HepG2 (cell line): ENCODE data around the gene CCDC82. TPM values are rescaled to one million over a fixed set of nuclear protein-coding genes. Genes with fewer than 3 reads are reported as not detected.

Experiments
- EHMT2 ChIP-seq: fragments of 200-600 bp; sonication (generic); IDR thresholded peaks from 2 replicates; pipeline ENCODE4 v1.7.0; 2017; ENCODE audit warnings: antibody characterized with exemption, low read depth, low read length, borderline replicate concordance
- ETV5 ChIP-seq: IDR thresholded peaks from 2 replicates; pipeline ENCODE4 v1.6.1; 2018; ENCODE audit warnings: missing biosample characterization, missing genetic modification reagents, inconsistent platforms, borderline replicate concordance
- FOXP4 ChIP-seq: sonication (generic); formaldehyde crosslinking; IDR thresholded peaks from 2 replicates; pipeline ENCODE4 v1.4.0; 2020; ENCODE audit warnings: missing genetic modification reagents
- HDAC2 ChIP-seq: sonication (generic); formaldehyde crosslinking; IDR thresholded peaks from 2 replicates; pipeline ENCODE4 v1.4.0; 2020; ENCODE audit warnings: missing genetic modification reagents
- IKZF5 ChIP-seq: IDR thresholded peaks from 2 replicates; pipeline ENCODE4 v1.6.1; 2018; ENCODE audit warnings: missing genetic modification reagents, mild to moderate bottlenecking, missing compliant biosample characterization
- KAT7 ChIP-seq: IDR thresholded peaks from 2 replicates; pipeline ENCODE4 v1.6.1; 2018; ENCODE audit warnings: borderline replicate concordance, missing compliant biosample characterization
- KLF6 ChIP-seq: IDR thresholded peaks from 2 replicates; pipeline ENCODE4 v1.8.0; 2016; ENCODE audit warnings: missing biosample characterization, missing genetic modification reagents
- MAFF ChIP-seq: IDR thresholded peaks from 2 replicates; pipeline ENCODE4 v1.6.1; 2011; ENCODE audit warnings: low read depth, low read length, improper control_type of control experiment
- NR2F2 ChIP-seq: IDR thresholded peaks from 2 replicates; pipeline ENCODE4 v1.6.1; 2012; ENCODE audit warnings: low read depth, inconsistent platforms, borderline replicate concordance
- PHF21A ChIP-seq: sonication (generic); formaldehyde crosslinking; IDR thresholded peaks from 2 replicates; pipeline ENCODE4 v1.5.0; 2020; ENCODE audit warnings: mild to moderate bottlenecking, missing genetic modification reagents
- TGIF2 ChIP-seq: IDR thresholded peaks from 2 replicates; pipeline ENCODE4 v1.6.1; 2016; ENCODE audit warnings: control low read depth, missing compliant biosample characterization
- THAP8 ChIP-seq: sonication (generic); formaldehyde crosslinking; IDR thresholded peaks from 2 replicates; pipeline ENCODE4 v1.5.1; 2020; ENCODE audit warnings: missing genetic modification reagents, mild to moderate bottlenecking, borderline replicate concordance
- ZBTB38 ChIP-seq: sonication (generic); formaldehyde crosslinking; IDR thresholded peaks from 2 replicates; pipeline ENCODE4 v1.5.1; 2020; ENCODE audit warnings: mild to moderate bottlenecking, missing genetic modification reagents
- ZBTB49 ChIP-seq: sonication (generic); formaldehyde crosslinking; IDR thresholded peaks from 2 replicates; pipeline ENCODE4 v1.4.0; 2020; ENCODE audit warnings: missing genetic modification reagents, borderline replicate concordance
- ZFP82 ChIP-seq: sonication (generic); formaldehyde crosslinking; IDR thresholded peaks from 2 replicates; pipeline ENCODE4 v1.5.1; 2020; ENCODE audit warnings: mild to moderate bottlenecking, missing genetic modification reagents, borderline replicate concordance
- ZFX ChIP-seq: sonication (generic); formaldehyde crosslinking; IDR thresholded peaks from 2 replicates; pipeline ENCODE4 v1.4.0; 2020; ENCODE audit warnings: mild to moderate bottlenecking, low read depth, missing genetic modification reagents, moderate library complexity
- ZNF274 ChIP-seq: sonication (generic); formaldehyde crosslinking; IDR thresholded peaks from 2 replicates; pipeline ENCODE4 v1.5.1; 2020; ENCODE audit warnings: mild to moderate bottlenecking, missing genetic modification reagents
- ZNF639 ChIP-seq: conservative IDR thresholded peaks from 2 replicates; pipeline ENCODE4 v1.6.1; 2018; ENCODE audit warnings: missing genetic modification reagents
- ZNF644 ChIP-seq: IDR thresholded peaks from 2 replicates; pipeline ENCODE4 v1.6.1; 2016; ENCODE audit warnings: low read depth
- ZNF792 ChIP-seq: IDR thresholded peaks from 2 replicates; pipeline ENCODE4 v1.6.1; 2016
- polyA plus RNA-seq, 8 experiments: library from polyadenylated mRNA; depleted of rRNA in 3 of 8; stranded (reverse) in 7 of 8; unstranded in 1 of 8; fragments of >200 nt; fragmentation: Illumina TruSeq in 4 of 8; extraction: Trizol in 4 of 8; gene quantifications; 2 replicates each; pipeline versions ENCODE4 v1.2.1 to v1.2.3, GENCODE V29; 2011 to 2016; ENCODE audit warnings: low read depth in 4 of 8, missing spikeins in 1 of 8, mixed read lengths in 1 of 8; ENCODE audit not compliant: insufficient read depth in 1 of 8
- total RNA-seq, 5 experiments: library from RNA; depleted of rRNA; stranded (reverse); fragments of >200 nt; fragmentation: Illumina TruSeq; extraction: Trizol; gene quantifications; 2 replicates each; pipeline ENCODE4 v1.2.3, GENCODE V29; 2016; ENCODE audit warnings: low read depth in 1 of 5

The CCDC82 gene
- total and polyA plus RNA-seq, 2 of the 13 experiments (the other 11 are each of a cell fraction or from before 2014, with no cell fraction given) = 19.7 to 25.7 TPM

GRCh38 chr11:96332126-96332771 is 57.5 kb downstream of the CCDC82 start (continued):
- TF ChIP-seq ZNF639 (CRISPR knock-in tag) (peak; percentile 50; the same call in 1 of the 2 replicates), HDAC2 (CRISPR knock-in tag) (peak; percentile 51; the same call in 1 of the 2 replicates), IKZF5 (CRISPR knock-in tag) (peak; percentile 52; the same call in 1 of the 2 replicates), PHF21A (CRISPR knock-in tag) (peak; percentile 59), ZFX (peak; percentile 61), ETV5 (CRISPR knock-in tag) (peak; percentile 87), ZNF792 (CRISPR knock-in tag) (peak; percentile 68), MAFF (0 out of 2 replicates have a peak, but pooled peaks have one; percentile 4), ZBTB38 (CRISPR knock-in tag) (no peak; the same call in 1 of the 2 replicates), ZNF274 (CRISPR knock-in tag) (no peak), FOXP4 (CRISPR knock-in tag) (peak; percentile 94), KAT7 (CRISPR knock-in tag) (0 out of 2 replicates have a peak, but pooled peaks have one; percentile 49), TGIF2 (CRISPR knock-in tag) (0 out of 2 replicates have a peak, but pooled peaks have one; percentile 13), ZFP82 (no peak), ZBTB49 (CRISPR knock-in tag) (no peak), EHMT2 (no peak), THAP8 (CRISPR knock-in tag) (no peak), KLF6 (CRISPR knock-in tag) (0 out of 2 replicates have a peak, but pooled peaks have one; percentile 66), ZNF644 (CRISPR knock-in tag) (peak; percentile 51), NR2F2 (no peak)
